Endothelial cell (in vitro differentiated cells): ENCODE results near the gene B4GALT4. TPM values are rescaled to one million over a fixed set of nuclear protein-coding genes. Genes with fewer than 3 reads are reported as not detected.

ENCODE experiments used
- DNase-seq: peaks from one replicate; pipeline ENCODE4 v3.0.0; 2021; ENCODE audit warnings: low spot score
- H3K27ac Mint-ChIP-seq: one replicate; pipeline ENCODE4 v1.8.0; 2021; ENCODE audit warnings: mixed read lengths, inconsistent platforms; ENCODE audit not compliant: unreplicated experiment
- H3K27me3 Mint-ChIP-seq: one replicate; pipeline ENCODE4 v1.8.0; 2021; ENCODE audit warnings: mild to moderate bottlenecking, moderate library complexity, mixed read lengths, inconsistent platforms; ENCODE audit not compliant: unreplicated experiment
- H3K36me3 Mint-ChIP-seq: one replicate; pipeline ENCODE4 v1.8.0; 2021; ENCODE audit warnings: mild to moderate bottlenecking, low read depth, mixed read lengths, inconsistent platforms; ENCODE audit not compliant: unreplicated experiment
- H3K4me1 Mint-ChIP-seq: one replicate; pipeline ENCODE4 v1.8.0; 2021; ENCODE audit warnings: mild to moderate bottlenecking, mixed read lengths, inconsistent platforms; ENCODE audit not compliant: unreplicated experiment
- H3K4me3 Mint-ChIP-seq: one replicate; pipeline ENCODE4 v1.8.0; 2021; ENCODE audit warnings: mild to moderate bottlenecking, mixed read lengths, inconsistent platforms; ENCODE audit not compliant: unreplicated experiment
- H3K9me3 Mint-ChIP-seq: one replicate; pipeline ENCODE4 v1.8.0; 2021; ENCODE audit warnings: mixed read lengths, inconsistent platforms; ENCODE audit not compliant: unreplicated experiment
- CTCF ChIP-seq: fragments of 200-600 bp; sonication (generic); IDR thresholded peaks from one replicate; pipeline ENCODE4 v1.5.0; 2021; ENCODE audit warnings: antibody characterized with exemption; ENCODE audit not compliant: unreplicated experiment
- total RNA-seq: library from RNA; stranded (reverse); fragmentation: NEBNext Ultra II Directional; extraction: Animal tissue kit (Norgen Biotek cat#: 25700); gene quantifications from one replicate; pipeline ENCODE4 v1.2.1, GENCODE V29; 2021; ENCODE audit not compliant: unreplicated experiment

The B4GALT4 gene
- total RNA-seq, 1 donor from 2014 or later, result 12.3 TPM

DNA sequence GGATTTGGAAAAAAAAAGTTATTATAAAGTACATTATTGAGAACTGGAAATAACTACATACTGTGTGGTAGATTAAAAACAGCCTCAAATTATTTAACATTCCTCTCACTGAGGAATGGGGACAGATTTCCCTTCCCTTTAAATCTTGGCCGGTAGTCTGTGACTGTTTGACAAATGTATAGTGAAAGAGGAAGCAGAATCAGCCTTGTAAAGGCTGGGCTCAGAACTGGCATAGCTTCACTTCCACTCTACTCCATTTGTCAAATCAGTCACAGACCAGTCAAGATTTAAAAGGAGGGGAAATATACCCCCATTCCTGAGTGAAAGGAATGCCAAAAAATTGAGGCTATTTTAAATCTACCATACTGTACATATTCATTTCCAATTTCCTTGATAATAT lies 18.2 kb upstream of the B4GALT4 start:
- Mint-ChIP-seq H3K9me3 (no peaks in the 10 kb centered on the region), H3K36me3 (no peaks in the 10 kb centered on the region), H3K27me3 (peaks cover under 1% of the 10 kb centered on the region), H3K4me3 (no peak overlapping the region), H3K27ac (no peak overlapping the region), H3K4me1 (peaks cover 5% of the 10 kb centered on the region)
- TF ChIP-seq CTCF, result no peak
- no peak for DNase-seq

- H3K4me1 Mint-ChIP-seq, result peaks cover 5% of the 10 kb centered on the region
- H3K27me3 Mint-ChIP-seq, result no peaks in the 10 kb centered on the region
- H3K9me3 Mint-ChIP-seq, result no peaks in the 10 kb centered on the region
- TF ChIP-seq CTCF, result no peak
- H3K27ac Mint-ChIP-seq, result peak overlapping the region; percentile 44
- no peak overlapping the region for H3K4me3 Mint-ChIP-seq
- no peak for DNase-seq
- H3K36me3 Mint-ChIP-seq, result no peaks in the 10 kb centered on the region
These were observed 17.2 kb upstream of the B4GALT4 start for GRCh38 chr3:119257654-119258410.

DNA sequence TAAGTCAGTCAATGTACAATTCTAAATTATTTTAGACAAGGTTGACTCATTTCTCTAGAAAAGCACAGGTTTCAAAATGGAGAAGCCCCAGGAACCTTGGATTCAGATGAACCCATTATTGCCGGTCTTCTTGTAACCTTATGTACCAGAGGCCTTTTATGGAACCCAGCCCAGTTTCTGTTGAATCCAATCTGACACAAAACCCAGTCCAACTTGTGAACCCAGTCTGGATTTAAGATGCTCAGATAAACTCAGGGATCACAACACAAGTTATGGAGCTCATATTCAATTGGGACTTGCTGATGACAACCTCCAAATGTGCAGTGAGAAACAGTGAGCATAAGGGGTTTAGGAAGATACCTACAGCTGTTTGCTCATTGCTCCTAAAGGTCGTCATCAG lies 16.4 kb upstream of the B4GALT4 start:
- no peak for TF ChIP-seq CTCF
- H3K27ac Mint-ChIP-seq, result no peak overlapping the region
- no peaks in the 10 kb centered on the region for H3K36me3 Mint-ChIP-seq
- H3K4me1 Mint-ChIP-seq, result peaks cover 5% of the 10 kb centered on the region
- no peaks in the 10 kb centered on the region for H3K27me3 Mint-ChIP-seq
- no peak for DNase-seq
- no peak overlapping the region for H3K4me3 Mint-ChIP-seq
- no peaks in the 10 kb centered on the region for H3K9me3 Mint-ChIP-seq

GRCh38 chr3:119255214-119255613 lies 14.5 kb upstream of the B4GALT4 start:
- no peaks in the 10 kb centered on the region for H3K27me3 Mint-ChIP-seq
- no peaks in the 10 kb centered on the region for H3K4me1 Mint-ChIP-seq
- no peaks in the 10 kb centered on the region for H3K9me3 Mint-ChIP-seq
- no peak overlapping the region for H3K4me3 Mint-ChIP-seq
- TF ChIP-seq CTCF, result no peak
- no peak for DNase-seq
- H3K27ac Mint-ChIP-seq, result no peak overlapping the region
- no peaks in the 10 kb centered on the region for H3K36me3 Mint-ChIP-seq

DNA sequence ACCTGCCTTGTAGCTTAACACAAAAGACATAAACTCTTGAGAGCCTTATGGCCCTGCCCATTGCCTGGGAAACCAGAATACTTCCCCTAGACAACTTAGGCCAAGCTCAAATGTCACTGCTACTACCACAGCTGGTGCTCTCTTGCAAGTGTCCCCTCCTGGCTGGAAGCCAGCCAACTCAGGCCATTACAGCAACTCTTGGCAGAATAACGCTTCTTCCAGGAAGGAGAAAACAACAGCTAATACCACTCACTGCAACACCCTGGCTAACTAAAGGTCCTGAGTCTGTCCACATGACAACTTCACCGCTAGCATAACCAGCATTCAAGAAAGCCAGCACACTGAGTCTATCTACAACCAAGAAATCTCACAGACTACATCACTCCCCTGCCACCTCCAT lies 5.1 kb upstream of the B4GALT4 start:
- peaks cover 7% of the 10 kb centered on the region for H3K36me3 Mint-ChIP-seq
- no peaks in the 10 kb centered on the region for H3K9me3 Mint-ChIP-seq
- no peak for DNase-seq
- no peak overlapping the region for H3K4me3 Mint-ChIP-seq
- H3K4me1 Mint-ChIP-seq, result no peaks in the 10 kb centered on the region
- no peak for TF ChIP-seq CTCF
- H3K27me3 Mint-ChIP-seq, result peaks cover 3% of the 10 kb centered on the region
- no peak overlapping the region for H3K27ac Mint-ChIP-seq
